Liver (tissue), 9 donors: ENCODE data around the gene MRPL24. TPM values are rescaled to one million over a fixed set of nuclear protein-coding genes. Genes with fewer than 3 reads are reported as not detected.

Experiments
- DNase-seq: peaks from one replicate; pipeline ENCODE4 v3.0.0-alpha.2; 2017; ENCODE audit warnings: low spot score
- H3K27ac ChIP-seq, 2 donors: one replicate each; pipeline ENCODE4 v1.7.0; 2013; ENCODE audit warnings: inconsistent platforms in 2 of 2, low read length in 2 of 2, control low read depth in 1 of 2, low read depth in 1 of 2, mild to moderate bottlenecking in 1 of 2
- H3K27me3 ChIP-seq, 4 donors: one replicate each; pipeline versions ENCODE4 v1.6.1 to v1.7.0; 2013; ENCODE audit warnings: low read length in 3 of 4, inconsistent platforms in 1 of 4, mild to moderate bottlenecking in 1 of 4, moderate library complexity in 1 of 4; ENCODE audit not compliant: control insufficient read depth in 4 of 4, insufficient read depth in 4 of 4
- H3K36me3 ChIP-seq, 4 donors: one replicate each; pipeline versions ENCODE4 v1.6.1 to v1.7.0; 2013; ENCODE audit warnings: low read length in 3 of 4, mild to moderate bottlenecking in 3 of 4, low read depth in 1 of 4, moderate library complexity in 1 of 4; ENCODE audit not compliant: control insufficient read depth in 4 of 4, insufficient read depth in 3 of 4
- H3K4me1 ChIP-seq, 4 donors: one replicate each; pipeline versions ENCODE4 v1.6.1 to v1.7.0; 2013; ENCODE audit warnings: low read length in 3 of 4, mild to moderate bottlenecking in 3 of 4, moderate library complexity in 1 of 4; ENCODE audit not compliant: control insufficient read depth in 4 of 4, insufficient read depth in 4 of 4
- H3K4me3 ChIP-seq, 3 donors: one replicate each; pipeline versions ENCODE4 v1.6.1 to v1.7.0; 2013; ENCODE audit warnings: low read length in 3 of 3, control low read depth in 1 of 3, low read depth in 1 of 3, mild to moderate bottlenecking in 1 of 3
- H3K9ac ChIP-seq, 2 donors: one replicate each; pipeline ENCODE4 v1.7.0; 2013; ENCODE audit warnings: low read length in 2 of 2, mild to moderate bottlenecking in 2 of 2, moderate library complexity in 2 of 2, control low read depth in 1 of 2, low read depth in 1 of 2
- H3K9me3 ChIP-seq, 4 donors: one replicate each; pipeline versions ENCODE4 v1.6.1 to v1.7.0; 2013; ENCODE audit warnings: low read length in 3 of 4; ENCODE audit not compliant: control insufficient read depth in 4 of 4
- EGR1 ChIP-seq, 2 donors: IDR thresholded peaks; 2 replicates each; pipeline ENCODE4 v1.6.1; 2016 to 2018; ENCODE audit warnings: antibody characterized with exemption in 2 of 2, low read depth in 2 of 2
- FOXA1 ChIP-seq: IDR thresholded peaks from 2 replicates; pipeline ENCODE4 v1.6.1; 2016; ENCODE audit warnings: antibody characterized with exemption
- FOXA2 ChIP-seq: IDR thresholded peaks from 2 replicates; pipeline ENCODE4 v1.6.1; 2016; ENCODE audit warnings: antibody characterized with exemption
- GABPA ChIP-seq, 2 donors: IDR thresholded peaks in 1 of 2; conservative IDR thresholded peaks in 1 of 2; 2 replicates each; pipeline ENCODE4 v1.6.1; 2016; ENCODE audit warnings: antibody characterized with exemption in 2 of 2, mild to moderate bottlenecking in 1 of 2, moderate library complexity in 1 of 2
- HNF4A ChIP-seq, 2 donors: conservative IDR thresholded peaks; 2 replicates each; pipeline ENCODE4 v1.6.1; 2016; ENCODE audit warnings: antibody characterized with exemption in 2 of 2, mild to moderate bottlenecking in 2 of 2
- HNF4G ChIP-seq: IDR thresholded peaks from 2 replicates; pipeline ENCODE4 v1.6.1; 2016; ENCODE audit warnings: antibody characterized with exemption
- JUND ChIP-seq, 2 donors: IDR thresholded peaks; 2 replicates each; pipeline ENCODE4 v1.6.1; 2016; ENCODE audit warnings: antibody characterized with exemption in 2 of 2
- NR2F2 ChIP-seq: IDR thresholded peaks from 2 replicates; pipeline ENCODE4 v1.6.1; 2016; ENCODE audit warnings: antibody characterized with exemption
- RAD21 ChIP-seq, 2 donors: IDR thresholded peaks; 2 replicates each; pipeline ENCODE4 v1.6.1; 2016; ENCODE audit warnings: antibody characterized with exemption in 2 of 2, mild to moderate bottlenecking in 2 of 2
- RXRA ChIP-seq, 2 donors: IDR thresholded peaks; 2 replicates each; pipeline ENCODE4 v1.6.1; 2017 to 2018; ENCODE audit warnings: antibody characterized with exemption in 2 of 2, mild to moderate bottlenecking in 1 of 2
- SP1 ChIP-seq: IDR thresholded peaks from 2 replicates; pipeline ENCODE4 v1.6.1; 2018; ENCODE audit warnings: antibody characterized with exemption, mild to moderate bottlenecking
- TAF1 ChIP-seq: conservative IDR thresholded peaks from 2 replicates; pipeline ENCODE4 v1.6.1; 2016; ENCODE audit warnings: antibody characterized with exemption, mild to moderate bottlenecking
- YY1 ChIP-seq: IDR thresholded peaks from 2 replicates; pipeline ENCODE4 v1.6.1; 2016; ENCODE audit warnings: antibody characterized with exemption, mild to moderate bottlenecking
- WGBS: extraction: QIAGEN DNeasy Blood & Tissue Kit; methylation state at CpG from one replicate; pipeline ENCODE4 v1.1.7; 2013; 5-methylcytosine and 5-hydroxymethylcytosine counted together
- polyA plus RNA-seq, 2 donors: library from polyadenylated mRNA; stranded (reverse) in 1 of 2; unstranded in 1 of 2; fragments of 200-250 nt in 1 of 2; fragments of >200 nt in 1 of 2; fragmentation: Nextera tagmentation in 1 of 2; extraction: Ambion mirVana in 1 of 2; gene quantifications; one replicate each; pipeline versions ENCODE4 v1.2.1 to v1.2.3, GENCODE V29; 2013 to 2015
- total RNA-seq, 2 donors: library from RNA; depleted of rRNA; stranded (reverse); fragments of >200 nt; gene quantifications; one replicate each; pipeline ENCODE4 v1.2.3, GENCODE V29; 2014
- TF ChIP-seq, protein P1 (sequence below): IDR thresholded peaks from 2 replicates; pipeline ENCODE4 v1.6.1; 2016; ENCODE audit warnings: antibody characterized with exemption
- TF ChIP-seq, protein P2 (sequence below): fragments of 150-350 bp; IDR thresholded peaks from 2 replicates; pipeline ENCODE4 v1.5.1; 2017; ENCODE audit warnings: improper control_type of control experiment, low read depth, low read length; ENCODE audit not compliant: missing input control
- TF ChIP-seq, protein P3 (sequence below): IDR thresholded peaks from 2 replicates; pipeline ENCODE4 v1.6.1; 2016; ENCODE audit warnings: antibody characterized with exemption, mild to moderate bottlenecking
- TF ChIP-seq, protein P4 (sequence below): IDR thresholded peaks from 2 replicates; pipeline ENCODE4 v1.6.1; 2016; ENCODE audit warnings: antibody characterized with exemption
- TF ChIP-seq, protein P5 (sequence below): IDR thresholded peaks from 2 replicates; pipeline ENCODE4 v1.6.1; 2016; ENCODE audit warnings: antibody characterized with exemption
- donor health status: healthy.
- donor health status: healthy.
- donor health status: healthy.
- donor health status: healthy.
- donor health status: healthy.

MRPL24 gene
- total and polyA plus RNA-seq, 4 donors, result 26.2 to 123 (median 61.1) TPM

DNA sequence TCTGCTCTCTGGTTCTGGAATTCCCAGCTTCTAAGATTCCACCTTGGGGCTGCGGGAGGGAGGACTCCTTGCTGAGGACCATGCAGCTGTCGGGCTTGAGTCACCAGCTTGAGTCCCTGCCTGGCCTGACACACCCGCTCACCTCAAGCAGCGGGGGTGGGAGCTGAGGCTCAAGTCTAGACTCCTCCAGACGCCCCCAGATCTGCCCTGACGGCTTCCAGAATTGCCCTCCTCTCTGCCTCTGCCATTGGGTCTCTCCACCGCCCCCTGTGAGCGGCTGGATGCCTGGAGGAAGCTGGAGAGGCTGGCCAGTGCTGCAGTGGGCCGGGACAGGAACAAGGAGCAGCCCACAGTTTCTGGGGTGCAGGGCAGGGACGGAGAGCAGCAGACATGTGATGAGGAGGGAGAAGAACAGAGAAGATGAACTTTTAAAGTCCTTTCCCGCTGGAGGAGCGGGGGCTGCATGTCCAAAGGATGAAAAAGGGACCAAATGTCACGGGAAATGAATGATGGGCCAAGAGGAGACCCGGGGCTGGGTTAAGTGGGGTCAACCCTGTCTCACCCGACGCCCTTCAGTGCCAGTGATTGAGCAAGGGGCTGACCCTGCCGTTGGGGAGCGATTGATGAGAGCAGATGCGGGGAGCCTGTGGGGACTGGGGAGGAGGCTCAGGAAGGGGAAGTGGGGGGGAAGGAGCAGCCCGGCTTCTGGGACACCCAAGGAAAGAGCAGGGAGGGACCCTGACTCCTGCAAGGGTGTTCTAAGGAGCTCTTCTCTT is 49.0 kb downstream of the MRPL24 start:
- TF ChIP-seq EGR1 (IDR thresholded peaks at IDR 0.05; ENCODE audit: low read depth in 2 of 2) (no peak), JUND (IDR thresholded peaks at IDR 0.05) (no peak), SP1 (no peak), FOXA1 (no peak), NR2F2 (no peak), HNF4G (no peak), YY1 (no peak), HNF4A (conservative IDR thresholded peaks at IDR 0.05) (no peak), FOXA2 (no peak), RAD21 (IDR thresholded peaks at IDR 0.05) (no peak), GABPA (IDR thresholded peaks at IDR 0.05 in 1 of 2, conservative IDR thresholded peaks at IDR 0.05 in 1 of 2) (no peak), RXRA (IDR thresholded peaks at IDR 0.05) (no peak), TAF1 (no peak)
- TF ChIP-seq, protein P1, sequence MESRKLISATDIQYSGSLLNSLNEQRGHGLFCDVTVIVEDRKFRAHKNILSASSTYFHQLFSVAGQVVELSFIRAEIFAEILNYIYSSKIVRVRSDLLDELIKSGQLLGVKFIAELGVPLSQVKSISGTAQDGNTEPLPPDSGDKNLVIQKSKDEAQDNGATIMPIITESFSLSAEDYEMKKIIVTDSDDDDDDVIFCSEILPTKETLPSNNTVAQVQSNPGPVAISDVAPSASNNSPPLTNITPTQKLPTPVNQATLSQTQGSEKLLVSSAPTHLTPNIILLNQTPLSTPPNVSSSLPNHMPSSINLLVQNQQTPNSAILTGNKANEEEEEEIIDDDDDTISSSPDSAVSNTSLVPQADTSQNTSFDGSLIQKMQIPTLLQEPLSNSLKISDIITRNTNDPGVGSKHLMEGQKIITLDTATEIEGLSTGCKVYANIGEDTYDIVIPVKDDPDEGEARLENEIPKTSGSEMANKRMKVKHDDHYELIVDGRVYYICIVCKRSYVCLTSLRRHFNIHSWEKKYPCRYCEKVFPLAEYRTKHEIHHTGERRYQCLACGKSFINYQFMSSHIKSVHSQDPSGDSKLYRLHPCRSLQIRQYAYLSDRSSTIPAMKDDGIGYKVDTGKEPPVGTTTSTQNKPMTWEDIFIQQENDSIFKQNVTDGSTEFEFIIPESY, result no peak
- TF ChIP-seq, protein P2, sequence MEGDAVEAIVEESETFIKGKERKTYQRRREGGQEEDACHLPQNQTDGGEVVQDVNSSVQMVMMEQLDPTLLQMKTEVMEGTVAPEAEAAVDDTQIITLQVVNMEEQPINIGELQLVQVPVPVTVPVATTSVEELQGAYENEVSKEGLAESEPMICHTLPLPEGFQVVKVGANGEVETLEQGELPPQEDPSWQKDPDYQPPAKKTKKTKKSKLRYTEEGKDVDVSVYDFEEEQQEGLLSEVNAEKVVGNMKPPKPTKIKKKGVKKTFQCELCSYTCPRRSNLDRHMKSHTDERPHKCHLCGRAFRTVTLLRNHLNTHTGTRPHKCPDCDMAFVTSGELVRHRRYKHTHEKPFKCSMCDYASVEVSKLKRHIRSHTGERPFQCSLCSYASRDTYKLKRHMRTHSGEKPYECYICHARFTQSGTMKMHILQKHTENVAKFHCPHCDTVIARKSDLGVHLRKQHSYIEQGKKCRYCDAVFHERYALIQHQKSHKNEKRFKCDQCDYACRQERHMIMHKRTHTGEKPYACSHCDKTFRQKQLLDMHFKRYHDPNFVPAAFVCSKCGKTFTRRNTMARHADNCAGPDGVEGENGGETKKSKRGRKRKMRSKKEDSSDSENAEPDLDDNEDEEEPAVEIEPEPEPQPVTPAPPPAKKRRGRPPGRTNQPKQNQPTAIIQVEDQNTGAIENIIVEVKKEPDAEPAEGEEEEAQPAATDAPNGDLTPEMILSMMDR, result no peak
- TF ChIP-seq, protein P3, sequence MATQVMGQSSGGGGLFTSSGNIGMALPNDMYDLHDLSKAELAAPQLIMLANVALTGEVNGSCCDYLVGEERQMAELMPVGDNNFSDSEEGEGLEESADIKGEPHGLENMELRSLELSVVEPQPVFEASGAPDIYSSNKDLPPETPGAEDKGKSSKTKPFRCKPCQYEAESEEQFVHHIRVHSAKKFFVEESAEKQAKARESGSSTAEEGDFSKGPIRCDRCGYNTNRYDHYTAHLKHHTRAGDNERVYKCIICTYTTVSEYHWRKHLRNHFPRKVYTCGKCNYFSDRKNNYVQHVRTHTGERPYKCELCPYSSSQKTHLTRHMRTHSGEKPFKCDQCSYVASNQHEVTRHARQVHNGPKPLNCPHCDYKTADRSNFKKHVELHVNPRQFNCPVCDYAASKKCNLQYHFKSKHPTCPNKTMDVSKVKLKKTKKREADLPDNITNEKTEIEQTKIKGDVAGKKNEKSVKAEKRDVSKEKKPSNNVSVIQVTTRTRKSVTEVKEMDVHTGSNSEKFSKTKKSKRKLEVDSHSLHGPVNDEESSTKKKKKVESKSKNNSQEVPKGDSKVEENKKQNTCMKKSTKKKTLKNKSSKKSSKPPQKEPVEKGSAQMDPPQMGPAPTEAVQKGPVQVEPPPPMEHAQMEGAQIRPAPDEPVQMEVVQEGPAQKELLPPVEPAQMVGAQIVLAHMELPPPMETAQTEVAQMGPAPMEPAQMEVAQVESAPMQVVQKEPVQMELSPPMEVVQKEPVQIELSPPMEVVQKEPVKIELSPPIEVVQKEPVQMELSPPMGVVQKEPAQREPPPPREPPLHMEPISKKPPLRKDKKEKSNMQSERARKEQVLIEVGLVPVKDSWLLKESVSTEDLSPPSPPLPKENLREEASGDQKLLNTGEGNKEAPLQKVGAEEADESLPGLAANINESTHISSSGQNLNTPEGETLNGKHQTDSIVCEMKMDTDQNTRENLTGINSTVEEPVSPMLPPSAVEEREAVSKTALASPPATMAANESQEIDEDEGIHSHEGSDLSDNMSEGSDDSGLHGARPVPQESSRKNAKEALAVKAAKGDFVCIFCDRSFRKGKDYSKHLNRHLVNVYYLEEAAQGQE, result no peak
- TF ChIP-seq, protein P4, sequence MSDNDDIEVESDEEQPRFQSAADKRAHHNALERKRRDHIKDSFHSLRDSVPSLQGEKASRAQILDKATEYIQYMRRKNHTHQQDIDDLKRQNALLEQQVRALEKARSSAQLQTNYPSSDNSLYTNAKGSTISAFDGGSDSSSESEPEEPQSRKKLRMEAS, result no peak
- TF ChIP-seq, protein P5, sequence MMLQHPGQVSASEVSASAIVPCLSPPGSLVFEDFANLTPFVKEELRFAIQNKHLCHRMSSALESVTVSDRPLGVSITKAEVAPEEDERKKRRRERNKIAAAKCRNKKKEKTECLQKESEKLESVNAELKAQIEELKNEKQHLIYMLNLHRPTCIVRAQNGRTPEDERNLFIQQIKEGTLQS, result no peak
- H3K9me3 ChIP-seq, result no peaks in the 10 kb centered on the region
- no peak overlapping the region for H3K4me3 ChIP-seq
- H3K4me1 ChIP-seq, result peaks cover 0 to 5% (median 3%) of the 10 kb centered on the region in 4 donors
- peaks cover 0 to 2% (median under 1%) of the 10 kb centered on the region in 4 donors for H3K27me3 ChIP-seq
- H3K27ac ChIP-seq, result no peak overlapping the region
- WGBS, result 20% methylated on average over 20 of the region's 20 CpGs
- no peak overlapping the region for H3K9ac ChIP-seq
- no peak for DNase-seq
- H3K36me3 ChIP-seq, result no peaks in the 10 kb centered on the region
